ENCODE data around the gene CCDC88A. TPM values are rescaled to one million over a fixed set of nuclear protein-coding genes. Genes with fewer than 3 reads are reported as not detected.
"Not testable (repeated sequence)": the region's sequence is repeated elsewhere in the genome, so short reads cannot be mapped to it uniquely, and the experiment has no call there.

CCDC88A gene
- total and polyA plus RNA-seq, 12 donors, result 18.5 to 101 (median 46.8) TPM

DNA sequence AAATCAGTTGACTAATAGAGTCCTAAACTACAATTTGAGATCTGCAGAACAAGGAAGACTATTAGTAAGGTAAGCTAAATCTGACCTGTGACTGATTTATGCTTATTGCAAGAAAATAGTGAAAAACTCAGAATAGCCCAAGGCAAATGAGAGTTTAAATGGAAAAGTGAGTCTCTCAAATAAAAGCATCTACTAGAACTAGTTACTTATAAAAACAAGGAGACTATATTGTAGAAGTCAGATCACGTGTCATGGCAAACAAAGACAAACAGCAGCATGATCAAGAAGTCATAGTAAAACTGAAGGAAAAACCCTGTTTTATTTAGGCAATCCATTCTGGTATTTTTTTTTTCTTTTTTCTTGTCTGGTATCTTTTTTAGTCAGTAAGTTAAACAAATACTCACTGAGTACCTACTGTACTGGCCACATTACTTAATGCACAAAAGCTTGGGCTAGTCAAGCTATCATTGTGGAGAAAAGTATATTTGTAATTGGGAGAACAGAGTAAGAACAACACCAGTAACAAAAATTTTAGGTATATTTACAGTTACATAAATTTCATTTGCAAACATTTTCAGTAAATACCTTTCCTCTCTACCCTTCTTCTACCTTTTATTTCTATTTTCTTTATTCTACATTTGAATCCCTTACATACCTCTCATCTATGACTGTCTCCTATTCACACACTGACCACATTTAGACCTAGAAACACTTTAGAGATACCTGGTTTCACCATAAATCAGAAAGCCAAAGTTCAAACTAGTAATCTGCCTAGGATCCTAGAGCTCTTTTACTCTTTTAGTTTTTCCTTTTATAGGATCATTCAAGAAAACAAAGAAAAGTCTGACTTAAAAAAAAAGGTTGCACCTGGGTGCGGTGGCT, 23.7 kb downstream of the CCDC88A start:
- intact Hi-C loops (cut with DNase I), result no loop called here
- H3K4me3 ChIP-seq, result no peak overlapping the region
- no peak for DNase-seq
- TF ChIP-seq POLR2A (IDR thresholded peaks at IDR 0.05), result no peak
- TF ChIP-seq, protein P1, sequence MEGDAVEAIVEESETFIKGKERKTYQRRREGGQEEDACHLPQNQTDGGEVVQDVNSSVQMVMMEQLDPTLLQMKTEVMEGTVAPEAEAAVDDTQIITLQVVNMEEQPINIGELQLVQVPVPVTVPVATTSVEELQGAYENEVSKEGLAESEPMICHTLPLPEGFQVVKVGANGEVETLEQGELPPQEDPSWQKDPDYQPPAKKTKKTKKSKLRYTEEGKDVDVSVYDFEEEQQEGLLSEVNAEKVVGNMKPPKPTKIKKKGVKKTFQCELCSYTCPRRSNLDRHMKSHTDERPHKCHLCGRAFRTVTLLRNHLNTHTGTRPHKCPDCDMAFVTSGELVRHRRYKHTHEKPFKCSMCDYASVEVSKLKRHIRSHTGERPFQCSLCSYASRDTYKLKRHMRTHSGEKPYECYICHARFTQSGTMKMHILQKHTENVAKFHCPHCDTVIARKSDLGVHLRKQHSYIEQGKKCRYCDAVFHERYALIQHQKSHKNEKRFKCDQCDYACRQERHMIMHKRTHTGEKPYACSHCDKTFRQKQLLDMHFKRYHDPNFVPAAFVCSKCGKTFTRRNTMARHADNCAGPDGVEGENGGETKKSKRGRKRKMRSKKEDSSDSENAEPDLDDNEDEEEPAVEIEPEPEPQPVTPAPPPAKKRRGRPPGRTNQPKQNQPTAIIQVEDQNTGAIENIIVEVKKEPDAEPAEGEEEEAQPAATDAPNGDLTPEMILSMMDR (IDR thresholded peaks at IDR 0.05), result no peak
- H3K9me3 ChIP-seq (replicated peaks in 1 of 3), result no peaks in the 10 kb centered on the region
- H3K27me3 ChIP-seq, result no peaks in the 10 kb centered on the region
- no peak overlapping the region for H3K27ac ChIP-seq
- no peaks in the 10 kb centered on the region for H3K36me3 ChIP-seq (replicated peaks in 1 of 2)
- WGBS, 4 donors, result 62 to 78% (median 68%) methylated on average over 2 of the region's 2 CpGs
- H3K4me1 ChIP-seq (replicated peaks in 1 of 2), result no peaks in the 10 kb centered on the region

DNA sequence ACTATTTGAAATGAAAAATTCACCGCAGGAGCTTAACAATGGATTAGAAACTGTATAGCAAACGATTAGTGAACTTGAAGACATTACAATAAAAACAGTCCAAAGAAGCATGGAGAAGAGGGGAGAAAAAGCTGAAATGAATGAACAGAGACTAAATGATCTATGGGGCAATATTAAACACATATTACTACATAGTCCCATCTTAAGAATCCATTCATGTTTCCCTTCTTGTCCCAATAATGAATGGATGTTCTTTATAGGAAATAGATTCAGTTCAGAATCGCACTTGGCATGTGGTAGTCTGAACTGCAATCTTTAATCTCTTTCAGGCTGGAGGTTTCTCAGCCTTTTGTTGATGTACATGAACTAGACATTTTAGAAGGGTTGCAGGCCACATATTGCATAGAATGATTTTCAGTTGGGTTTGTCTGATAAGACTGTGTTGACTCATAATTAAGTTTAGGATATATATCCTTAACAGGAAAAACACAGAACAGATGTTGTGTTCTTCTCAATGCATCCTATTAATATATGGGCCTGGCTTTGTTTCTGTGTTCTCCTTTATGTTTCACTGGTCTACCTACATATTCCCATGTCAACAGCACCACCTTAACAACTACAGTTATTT, 27.9 kb downstream of the CCDC88A start:
- H3K27ac ChIP-seq, result no peak overlapping the region
- DNase-seq, result no peak
- intact Hi-C loops (cut with DNase I), result no loop called here
- H3K36me3 ChIP-seq (replicated peaks in 1 of 2), result no peaks in the 10 kb centered on the region
- H3K27me3 ChIP-seq, result no peaks in the 10 kb centered on the region
- peaks cover 0 to 6% of the 10 kb centered on the region in 2 donors for H3K4me1 ChIP-seq (replicated peaks in 1 of 2)
- WGBS, 4 donors, result 76 to 84% (median 78%) methylated on average over 3 of the region's 3 CpGs
- TF ChIP-seq POLR2A (IDR thresholded peaks at IDR 0.05), result no peak
- TF ChIP-seq, protein P1 (IDR thresholded peaks at IDR 0.05), result no peak
- H3K9me3 ChIP-seq (replicated peaks in 1 of 3), result no peaks in the 10 kb centered on the region
- H3K4me3 ChIP-seq, result no peak overlapping the region

DNA sequence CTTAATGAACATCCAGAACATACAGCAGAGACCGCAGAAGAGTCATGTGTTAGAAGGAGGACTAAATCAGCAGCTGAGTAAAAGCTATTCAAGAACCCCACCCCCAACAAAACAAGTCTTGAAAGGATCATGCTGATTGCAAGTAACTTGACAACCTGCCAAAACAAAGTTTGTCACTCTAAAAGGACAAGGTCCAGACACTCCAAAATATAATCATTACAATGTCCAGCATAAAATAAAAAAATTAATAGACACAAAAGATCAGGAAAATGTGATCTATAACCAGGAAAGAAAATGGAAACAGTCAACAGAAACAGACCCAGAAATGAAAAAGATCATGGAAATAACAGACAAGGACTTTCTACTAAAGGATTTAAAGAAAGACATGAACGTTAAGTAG, 28.5 kb downstream of the CCDC88A start:
- no peak overlapping the region for H3K27ac ChIP-seq
- intact Hi-C loops (cut with DNase I), result no loop called here
- H3K36me3 ChIP-seq (replicated peaks in 1 of 2), result no peaks in the 10 kb centered on the region
- WGBS, 4 donors, result 84 to 95% (median 90%) methylated on average over 2 of the region's 2 CpGs
- H3K4me3 ChIP-seq, result no peak overlapping the region
- TF ChIP-seq POLR2A (IDR thresholded peaks at IDR 0.05), result no peak
- TF ChIP-seq, protein P1 (IDR thresholded peaks at IDR 0.05), result no peak
- no peaks in the 10 kb centered on the region for H3K9me3 ChIP-seq (replicated peaks in 1 of 3)
- DNase-seq, result no peak
- peaks cover 0 to 6% of the 10 kb centered on the region in 2 donors for H3K4me1 ChIP-seq (replicated peaks in 1 of 2)
- no peaks in the 10 kb centered on the region for H3K27me3 ChIP-seq

DNA sequence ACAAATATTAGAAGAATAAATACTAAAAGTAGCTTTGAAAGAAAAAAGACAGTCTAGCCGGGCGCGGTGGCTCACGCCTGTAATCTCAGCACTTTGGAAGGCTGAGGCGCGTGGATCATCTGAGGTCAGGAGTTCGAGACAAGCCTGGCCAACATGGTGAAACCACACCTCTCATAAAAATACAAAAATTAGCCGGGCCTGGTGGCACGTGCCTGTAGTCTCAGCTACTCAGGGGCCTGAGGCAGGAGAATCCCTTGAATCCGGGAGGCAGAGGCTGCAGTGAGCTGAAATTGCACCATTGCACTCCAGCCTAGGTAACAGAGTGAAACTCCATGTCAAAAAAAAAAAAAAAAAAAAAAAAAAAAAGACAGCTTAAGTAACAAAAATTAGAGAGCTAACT, 34.1 kb downstream of the CCDC88A start:
- H3K27ac ChIP-seq; H3K4me3 ChIP-seq; H3K36me3 ChIP-seq (replicated peaks in 1 of 2); H3K27me3 ChIP-seq; intact Hi-C loops (cut with DNase I); DNase-seq; H3K9me3 ChIP-seq (replicated peaks in 1 of 3); H3K4me1 ChIP-seq (replicated peaks in 1 of 2): not testable (repeated sequence)
- 95 to 97% (median 96%) methylated on average over 10 of the region's 10 CpGs for WGBS, 4 donors

Data from adrenal gland (tissue), 12 donors.